Mucosa of descending colon (tissue), 3 donors: ENCODE data around the gene CFAP20DC. TPM values are rescaled to one million over a fixed set of nuclear protein-coding genes. Genes with fewer than 3 reads are reported as not detected.
"Not testable (repeated sequence)": the region's sequence is repeated elsewhere in the genome, so short reads cannot be mapped to it uniquely, and the experiment has no call there.

Experiments used
- ATAC-seq: fragments of 200-7000 bp; cut with Tn5 transposase; one replicate; pipeline ENCODE4 v1.9.1; 2020; ENCODE audit warnings: mild to moderate bottlenecking, moderate library complexity
- DNase-seq, 3 donors: peaks; one replicate each; pipeline ENCODE4 v3.0.0-alpha.2; 2020
- H3K36me3 ChIP-seq: fragments of 200-600 bp; one replicate; pipeline ENCODE4 v1.8.0; 2021; ENCODE audit warnings: low read depth, mild to moderate bottlenecking
- H3K4me1 ChIP-seq: fragments of 200-600 bp; one replicate; pipeline ENCODE4 v1.8.0; 2021; ENCODE audit warnings: low read depth, mild to moderate bottlenecking
- H3K4me3 ChIP-seq: fragments of 200-600 bp; one replicate; pipeline ENCODE4 v1.8.0; 2021; ENCODE audit warnings: mild to moderate bottlenecking
- H3K9me3 ChIP-seq: fragments of 200-600 bp; one replicate; pipeline ENCODE4 v1.8.0; 2021; ENCODE audit warnings: mild to moderate bottlenecking
- intact Hi-C, 2 donors: fragments of 100-400 bp; cut with DNase I in 1 of 2; cut with micrococcal nuclease in 1 of 2; formaldehyde crosslinking; loops; one replicate each; pipeline versions ENCODE4 v1.11.0 to v1.11.1; 2022; cut with DNase I, micrococcal nuclease
- total RNA-seq, 3 donors: library from RNA; stranded (reverse); fragmentation: NEBNext Ultra II Directional in 2 of 3; extraction: Animal tissue kit (Norgen Biotek cat#: 25700) in 2 of 3; gene quantifications; one replicate each; pipeline versions ENCODE4 v1.2.1 to v1.2.4, GENCODE V29; 2021 to 2023
- TF ChIP-seq, protein P1 (sequence below): fragments of 200-600 bp; IDR thresholded peaks from one replicate; pipeline ENCODE4 v1.8.0; 2022; ENCODE audit warnings: antibody characterized with exemption, mild to moderate bottlenecking
- donor health status: DM: no; HTN: no; CAD: no; lungs with moderate emphysema.
- donor health status: DM: no; HTN: no; CAD: no.
- donor health status: DM: no; HTN: yes; CAD: no.

Gene CFAP20DC
- total RNA-seq, 3 donors from 2014 or later, result 0.49 to 1.0 (median 0.57) TPM

DNA sequence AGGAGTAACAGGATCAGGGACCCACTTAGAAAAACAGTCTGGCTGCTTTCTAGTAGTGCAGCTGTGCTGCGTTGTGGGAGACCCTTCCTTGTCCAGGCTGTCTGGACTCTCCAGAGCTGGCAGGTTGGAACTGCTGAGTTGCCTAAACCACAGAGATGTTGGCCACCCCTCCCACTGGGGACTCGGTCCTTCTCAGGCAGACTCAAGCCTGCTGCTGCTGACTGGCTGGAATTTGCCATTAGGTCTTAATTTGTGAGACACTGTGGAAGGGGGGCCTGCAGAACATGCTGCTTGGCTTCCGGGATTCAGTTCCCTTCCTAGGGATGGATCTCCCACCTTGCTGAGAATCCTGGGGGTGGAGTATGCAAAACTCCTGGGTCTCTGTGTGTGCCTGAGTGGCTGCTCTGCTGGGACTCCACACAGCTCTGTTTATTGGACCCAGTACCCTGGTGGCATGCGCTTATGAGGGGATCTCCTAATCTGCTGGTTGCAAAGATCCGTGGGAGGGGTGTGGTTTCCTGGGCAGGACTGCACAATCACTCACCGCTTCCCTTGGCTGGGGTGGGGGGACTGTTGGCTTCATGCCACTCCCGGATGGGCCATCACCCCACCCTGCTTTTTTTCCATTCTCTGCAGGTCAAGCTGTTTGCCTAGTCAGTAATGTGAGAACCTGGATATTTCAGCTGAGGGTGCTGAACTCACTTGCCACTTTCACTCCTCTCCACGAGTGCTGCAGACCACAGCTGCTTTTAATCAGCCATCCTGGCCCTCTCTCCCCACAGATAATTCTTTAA is 150.5 kb downstream of the CFAP20DC start:
- DNase-seq (peak; percentile 11 to 47 (median 32)), ATAC-seq (peak; percentile 40)
- no peaks in the 10 kb centered on the region for H3K36me3 ChIP-seq
- no peak overlapping the region for H3K4me3 ChIP-seq
- peaks cover 3% of the 10 kb centered on the region for H3K4me1 ChIP-seq
- H3K9me3 ChIP-seq, result no peaks in the 10 kb centered on the region
- intact Hi-C loops, result no loop called here
- TF ChIP-seq, protein P1, sequence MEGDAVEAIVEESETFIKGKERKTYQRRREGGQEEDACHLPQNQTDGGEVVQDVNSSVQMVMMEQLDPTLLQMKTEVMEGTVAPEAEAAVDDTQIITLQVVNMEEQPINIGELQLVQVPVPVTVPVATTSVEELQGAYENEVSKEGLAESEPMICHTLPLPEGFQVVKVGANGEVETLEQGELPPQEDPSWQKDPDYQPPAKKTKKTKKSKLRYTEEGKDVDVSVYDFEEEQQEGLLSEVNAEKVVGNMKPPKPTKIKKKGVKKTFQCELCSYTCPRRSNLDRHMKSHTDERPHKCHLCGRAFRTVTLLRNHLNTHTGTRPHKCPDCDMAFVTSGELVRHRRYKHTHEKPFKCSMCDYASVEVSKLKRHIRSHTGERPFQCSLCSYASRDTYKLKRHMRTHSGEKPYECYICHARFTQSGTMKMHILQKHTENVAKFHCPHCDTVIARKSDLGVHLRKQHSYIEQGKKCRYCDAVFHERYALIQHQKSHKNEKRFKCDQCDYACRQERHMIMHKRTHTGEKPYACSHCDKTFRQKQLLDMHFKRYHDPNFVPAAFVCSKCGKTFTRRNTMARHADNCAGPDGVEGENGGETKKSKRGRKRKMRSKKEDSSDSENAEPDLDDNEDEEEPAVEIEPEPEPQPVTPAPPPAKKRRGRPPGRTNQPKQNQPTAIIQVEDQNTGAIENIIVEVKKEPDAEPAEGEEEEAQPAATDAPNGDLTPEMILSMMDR, result no peak

DNA sequence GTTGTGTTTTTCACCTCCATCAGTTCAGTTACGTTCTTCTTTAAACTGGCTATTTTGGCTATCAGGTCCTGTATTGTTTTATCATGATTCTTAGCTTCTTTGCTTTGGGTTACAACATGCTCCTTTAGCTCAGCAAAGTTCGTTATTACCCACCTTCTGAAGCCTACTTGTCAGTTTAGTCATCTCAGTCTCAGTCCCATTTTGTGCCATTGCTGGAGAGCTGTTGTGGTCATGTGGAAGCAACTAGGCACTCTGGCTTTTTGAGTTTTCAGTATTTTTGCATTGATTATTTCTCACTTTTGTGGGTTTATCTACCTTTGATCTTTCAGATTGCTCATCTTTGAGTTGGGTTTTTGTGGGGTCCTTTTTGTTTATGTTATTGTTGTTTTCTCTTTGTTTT is 151.3 kb downstream of the CFAP20DC start:
- Histone ChIP-seq H3K4me1 (peaks cover 3% of the 10 kb centered on the region), H3K4me3 (no peak overlapping the region), H3K9me3 (no peaks in the 10 kb centered on the region), H3K36me3 (no peaks in the 10 kb centered on the region)
- DNase-seq, result no peak
- intact Hi-C loops, result no loop called here
- no peak for ATAC-seq
- TF ChIP-seq, protein P1, result no peak

DNA sequence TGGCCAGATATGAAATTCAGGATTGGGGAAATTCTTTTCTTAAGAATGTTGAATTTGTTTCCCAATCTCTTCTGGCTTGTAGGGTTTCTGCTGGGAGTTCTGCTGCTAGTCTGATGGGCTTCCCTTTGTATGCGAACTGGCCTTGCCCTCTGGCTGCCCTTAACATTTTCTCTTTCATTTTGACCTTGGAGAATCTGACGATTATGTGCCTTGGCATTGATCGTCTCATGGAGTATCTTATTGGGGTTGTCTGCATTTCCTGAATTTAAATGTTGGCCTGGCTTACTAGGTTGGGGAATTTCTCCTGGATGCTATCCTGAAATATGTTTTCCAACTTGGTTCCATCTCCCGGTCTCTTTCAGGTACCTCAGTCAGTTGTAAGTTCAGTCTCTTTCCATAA is 152.2 kb downstream of the CFAP20DC start:
- Histone ChIP-seq H3K9me3 (no peaks in the 10 kb centered on the region), H3K4me3 (no peak overlapping the region), H3K4me1 (peaks cover 3% of the 10 kb centered on the region), H3K36me3 (no peaks in the 10 kb centered on the region)
- ATAC-seq (no peak), DNase-seq (no peak)
- intact Hi-C loops, result no loop called here
- TF ChIP-seq, protein P1, result no peak

DNA sequence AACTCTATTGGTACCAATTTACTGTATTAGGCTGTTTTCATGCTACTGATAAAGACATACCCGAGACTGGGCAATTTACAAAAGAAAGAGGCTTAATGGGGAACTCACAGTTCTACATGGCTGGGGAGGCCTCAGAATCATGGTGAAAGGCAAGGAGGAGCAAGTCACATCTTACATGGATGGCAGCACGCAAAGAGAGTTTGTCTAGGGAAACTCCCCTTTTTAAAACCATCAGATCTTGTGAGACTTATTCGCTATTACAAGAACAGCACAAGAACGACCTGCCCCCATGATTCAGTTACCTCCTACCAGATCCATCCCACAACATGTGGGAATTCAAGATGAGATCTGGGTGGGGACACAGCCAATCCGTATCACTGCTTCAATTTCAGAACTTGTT is 154.1 kb downstream of the CFAP20DC start:
- DNase-seq, H3K4me1 ChIP-seq, H3K9me3 ChIP-seq, ATAC-seq, H3K36me3 ChIP-seq, H3K4me3 ChIP-seq, intact Hi-C loops: not testable (repeated sequence)

DNA sequence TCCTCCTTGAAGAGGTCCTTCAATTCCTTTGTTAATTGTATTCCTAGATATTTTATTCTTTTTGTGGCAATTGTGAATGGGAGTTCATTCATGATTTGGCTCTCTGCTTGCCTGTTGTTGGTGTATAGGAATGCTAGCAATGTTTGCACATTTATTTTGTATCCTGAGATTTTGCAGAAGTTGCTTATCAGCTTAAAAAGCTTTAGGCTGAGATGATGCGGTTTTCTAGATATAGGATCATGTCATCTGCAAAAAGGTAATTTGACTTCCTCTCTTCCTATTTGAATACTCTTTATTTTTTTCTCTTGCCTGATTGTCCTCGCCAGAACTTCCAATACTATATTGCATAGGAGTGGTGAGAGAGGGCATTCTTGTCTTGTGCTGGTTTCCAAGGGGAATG is 157.3 kb downstream of the CFAP20DC start:
- ATAC-seq, H3K4me1 ChIP-seq, H3K4me3 ChIP-seq, DNase-seq, H3K36me3 ChIP-seq, H3K9me3 ChIP-seq, intact Hi-C loops: not testable (repeated sequence)

DNA sequence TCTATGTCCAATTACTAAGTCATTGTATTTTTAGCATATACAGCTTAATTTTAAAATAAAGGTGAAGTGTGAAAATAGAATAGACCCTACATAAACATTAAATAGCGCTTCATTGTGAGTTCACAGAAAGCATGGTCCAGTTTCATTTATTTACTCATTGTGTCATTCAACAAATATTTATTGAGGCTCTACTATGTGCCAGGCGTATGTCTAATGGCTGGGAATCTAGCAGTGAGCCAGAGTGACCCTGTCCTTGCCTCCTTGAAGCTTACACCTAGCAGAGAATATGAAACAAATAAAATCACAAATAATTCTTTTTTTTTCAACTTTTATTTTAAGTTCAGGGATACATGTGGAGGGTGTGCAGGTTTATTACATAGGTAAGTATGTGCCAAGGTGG is 161.7 kb downstream of the CFAP20DC start:
- H3K9me3 ChIP-seq, result no peaks in the 10 kb centered on the region
- DNase-seq (no peak), ATAC-seq (no peak)
- intact Hi-C loops, result no loop called here
- H3K4me1 ChIP-seq, result no peaks in the 10 kb centered on the region
- H3K36me3 ChIP-seq, result no peaks in the 10 kb centered on the region
- H3K4me3 ChIP-seq, result no peak overlapping the region
- TF ChIP-seq, protein P1, result no peak
